Activated T-cell treated with anti-CD3 and anti-CD28 coated beads, Interleukin-2, amount 50 U/mL, for 4 hours (primary cell): ENCODE results near the gene PKMYT1. TPM values are rescaled to one million over a fixed set of nuclear protein-coding genes. Genes with fewer than 3 reads are reported as not detected.
A peak's percentile ranks its signal among the peaks of the same experiment; 100 is the strongest.

Experiments
- ATAC-seq, 2 donors: fragments of 200-7000 bp; cut with Tn5 transposase; one replicate each; pipeline ENCODE4 v1.10.0; 2021
- DNase-seq: peaks from one replicate; pipeline ENCODE4 v3.0.0-alpha.2; 2020
- H3K27me3 Mint-ChIP-seq: one replicate; pipeline ENCODE4 v1.8.0; 2021; ENCODE audit warnings: low read depth, mixed read lengths
- H3K36me3 Mint-ChIP-seq: one replicate; pipeline ENCODE4 v1.8.0; 2022; ENCODE audit warnings: mixed read lengths; ENCODE audit not compliant: insufficient read depth
- H3K4me1 Mint-ChIP-seq: one replicate; pipeline ENCODE4 v1.8.0; 2021; ENCODE audit warnings: low read depth, mixed read lengths
- H3K4me3 Mint-ChIP-seq: one replicate; pipeline ENCODE4 v1.8.0; 2021; ENCODE audit warnings: mild to moderate bottlenecking, moderate library complexity, mixed read lengths
- H3K9me3 Mint-ChIP-seq: one replicate; pipeline ENCODE4 v1.8.0; 2021; ENCODE audit warnings: mixed read lengths
- total RNA-seq, 3 donors: library from RNA; stranded (reverse); gene quantifications; one replicate each; pipeline ENCODE4 v1.2.1, GENCODE V29; 2021

The PKMYT1 gene
- total RNA-seq, 3 donors from 2014 or later, result 53.1 to 79.1 (median 66.0) TPM

DNA sequence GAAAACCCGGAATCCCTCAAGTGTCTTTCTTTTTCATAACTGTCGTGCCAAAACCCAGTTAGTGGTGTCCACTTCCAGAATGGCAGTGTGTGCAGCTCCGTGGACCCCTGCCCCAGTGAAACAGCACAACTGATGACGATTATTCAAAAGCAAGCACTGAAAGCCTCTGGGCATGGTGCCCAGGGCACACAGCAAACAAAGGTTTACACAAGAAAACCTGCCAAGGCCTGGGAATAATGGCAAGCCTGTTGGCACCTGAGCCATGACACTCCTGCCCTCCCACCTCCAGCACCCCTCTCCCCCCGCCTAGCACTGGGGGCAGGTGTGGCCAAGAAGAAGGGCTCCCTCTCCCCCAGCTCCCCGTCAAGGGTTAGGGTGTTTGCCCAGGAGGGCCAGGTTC lies 2.8 kb downstream of the PKMYT1 start:
- Mint-ChIP-seq H3K36me3 (no peaks in the 10 kb centered on the region), H3K9me3 (no peaks in the 10 kb centered on the region), H3K4me1 (peaks cover 10% of the 10 kb centered on the region), H3K27me3 (no peaks in the 10 kb centered on the region), H3K4me3 (no peak overlapping the region)
- ATAC-seq (no peak), DNase-seq (no peak)

GRCh38 chr16:2976673-2977072 lies 3.6 kb downstream of the PKMYT1 start:
- Mint-ChIP-seq H3K9me3 (no peaks in the 10 kb centered on the region), H3K4me3 (no peak overlapping the region), H3K36me3 (no peaks in the 10 kb centered on the region), H3K4me1 (peaks cover 11% of the 10 kb centered on the region), H3K27me3 (no peaks in the 10 kb centered on the region)
- no peak for DNase-seq
- no peak for ATAC-seq

DNA sequence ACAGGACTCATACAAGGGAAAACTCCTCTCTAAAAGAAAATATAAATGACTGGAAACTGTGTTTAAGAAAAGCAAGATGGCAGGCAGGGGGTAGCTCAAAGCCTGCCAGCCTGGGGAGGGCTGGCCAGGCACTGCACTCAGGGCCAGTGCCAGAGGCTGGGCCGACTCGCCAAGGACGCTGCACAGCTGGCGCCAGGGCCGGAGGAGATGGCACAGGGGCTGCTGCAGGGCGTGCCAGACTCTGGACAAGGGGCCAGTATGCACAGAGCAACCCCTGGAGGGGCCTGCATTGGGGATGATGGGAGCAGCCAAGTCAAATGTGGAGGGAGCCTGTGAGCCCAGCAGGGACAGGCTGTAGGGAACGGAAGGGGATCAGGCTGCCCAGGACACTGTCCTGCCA lies 4.0 kb downstream of the PKMYT1 start:
- no peaks in the 10 kb centered on the region for H3K9me3 Mint-ChIP-seq
- DNase-seq (no peak), ATAC-seq (no peak)
- peaks cover under 1% of the 10 kb centered on the region for H3K27me3 Mint-ChIP-seq
- no peak overlapping the region for H3K4me3 Mint-ChIP-seq
- H3K4me1 Mint-ChIP-seq, result peaks cover 8% of the 10 kb centered on the region
- H3K36me3 Mint-ChIP-seq, result no peaks in the 10 kb centered on the region

DNA sequence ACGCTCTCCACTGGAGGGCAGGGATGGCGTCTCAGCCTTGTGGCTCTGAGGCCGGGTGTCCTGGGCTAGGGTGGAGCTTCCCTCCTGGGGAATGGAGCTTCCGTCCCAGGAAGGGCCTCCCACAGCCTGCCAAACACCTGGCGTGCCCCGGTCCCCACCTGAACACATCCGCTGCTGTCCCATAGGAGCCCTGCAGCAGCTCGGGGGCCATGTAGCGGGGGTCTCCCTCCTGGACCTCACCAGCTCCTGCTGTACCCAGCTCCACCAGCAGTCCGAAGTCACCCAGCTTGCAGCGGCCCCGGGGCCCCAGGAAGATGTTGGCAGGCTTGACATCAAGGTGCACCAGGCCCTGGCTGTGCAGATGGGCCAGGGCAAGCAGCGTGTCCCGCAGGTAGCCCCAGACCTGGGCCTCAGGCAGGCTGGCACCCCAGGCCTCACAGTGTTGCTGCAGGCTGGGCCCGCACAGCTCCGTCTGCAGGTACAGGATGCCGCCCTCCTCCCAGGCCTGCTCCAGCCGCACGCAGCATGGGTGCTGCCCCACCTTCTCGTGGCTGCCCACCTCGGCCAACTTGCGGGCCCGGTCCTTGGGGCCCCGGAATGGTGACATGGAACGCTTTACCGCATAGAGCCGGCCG lies 5.0 kb downstream of the PKMYT1 start:
- DNase-seq, result no peak
- no peaks in the 10 kb centered on the region for H3K9me3 Mint-ChIP-seq
- no peak overlapping the region for H3K4me3 Mint-ChIP-seq
- H3K27me3 Mint-ChIP-seq, result peaks cover 3% of the 10 kb centered on the region
- no peaks in the 10 kb centered on the region for H3K36me3 Mint-ChIP-seq
- ATAC-seq, result no peak
- peaks cover 2% of the 10 kb centered on the region for H3K4me1 Mint-ChIP-seq

- Mint-ChIP-seq H3K4me3 (no peak overlapping the region), H3K9me3 (no peaks in the 10 kb centered on the region), H3K27me3 (peaks cover 3% of the 10 kb centered on the region), H3K4me1 (peaks cover 2% of the 10 kb centered on the region), H3K36me3 (no peaks in the 10 kb centered on the region)
- no peak for DNase-seq
- ATAC-seq, result no peak
Measured at GRCh38 chr16:2974319-2975056, 5.8 kb downstream of the PKMYT1 start.

GRCh38 chr16:2973605-2974318 lies 6.5 kb downstream of the PKMYT1 start:
- DNase-seq, result no peak
- Mint-ChIP-seq H3K27me3 (peaks cover 4% of the 10 kb centered on the region), H3K4me1 (peaks cover 2% of the 10 kb centered on the region), H3K36me3 (no peaks in the 10 kb centered on the region), H3K4me3 (no peak overlapping the region), H3K9me3 (no peaks in the 10 kb centered on the region)
- ATAC-seq, result no peak

DNA sequence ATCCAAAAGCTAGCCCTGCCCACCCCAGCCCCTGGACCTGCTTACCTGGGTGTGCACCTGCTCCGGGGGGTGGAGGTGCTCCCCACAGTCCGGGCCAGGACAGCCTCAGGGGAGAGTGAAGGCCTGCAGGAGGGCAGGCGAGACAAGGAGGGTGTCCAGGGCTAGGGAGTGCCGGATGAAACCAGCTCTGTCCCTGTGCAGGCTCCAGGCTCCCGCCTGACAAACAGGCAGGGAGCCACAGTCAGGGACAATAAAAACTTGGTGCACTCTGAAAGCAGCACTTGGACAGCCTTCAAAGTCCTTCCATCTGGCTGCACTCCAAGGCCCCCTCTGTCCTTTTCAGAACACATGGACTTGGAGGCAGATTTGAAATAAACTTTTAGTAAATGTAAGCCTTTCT lies 7.2 kb downstream of the PKMYT1 start:
- H3K4me3 Mint-ChIP-seq, result no peak overlapping the region
- DNase-seq (no peak), ATAC-seq (no peak)
- no peaks in the 10 kb centered on the region for H3K36me3 Mint-ChIP-seq
- H3K27me3 Mint-ChIP-seq, result peaks cover 11% of the 10 kb centered on the region
- no peaks in the 10 kb centered on the region for H3K9me3 Mint-ChIP-seq
- H3K4me1 Mint-ChIP-seq, result peaks cover 8% of the 10 kb centered on the region

- H3K4me3 Mint-ChIP-seq, result peak overlapping the region; percentile 15
- peaks cover 14% of the 10 kb centered on the region for H3K27me3 Mint-ChIP-seq
Measured at GRCh38 chr16:2971985-2972784, 8.1 kb downstream of the PKMYT1 start.

GRCh38 chr16:2971134-2971984 lies 8.9 kb downstream of the PKMYT1 start:
- peak overlapping the region; percentile 73 for H3K4me3 Mint-ChIP-seq
- no peaks in the 10 kb centered on the region for H3K36me3 Mint-ChIP-seq
- H3K27me3 Mint-ChIP-seq, result peaks cover 14% of the 10 kb centered on the region
- DNase-seq (no peak), ATAC-seq (no peak)
- H3K9me3 Mint-ChIP-seq, result no peaks in the 10 kb centered on the region
- H3K4me1 Mint-ChIP-seq, result peaks cover 11% of the 10 kb centered on the region

More at GRCh38 chr16:2971985-2972784, 8.1 kb downstream of the PKMYT1 start:
- Mint-ChIP-seq H3K9me3 (no peaks in the 10 kb centered on the region), H3K36me3 (no peaks in the 10 kb centered on the region), H3K4me1 (peaks cover 11% of the 10 kb centered on the region)
- ATAC-seq (no peak), DNase-seq (no peak)

DNA sequence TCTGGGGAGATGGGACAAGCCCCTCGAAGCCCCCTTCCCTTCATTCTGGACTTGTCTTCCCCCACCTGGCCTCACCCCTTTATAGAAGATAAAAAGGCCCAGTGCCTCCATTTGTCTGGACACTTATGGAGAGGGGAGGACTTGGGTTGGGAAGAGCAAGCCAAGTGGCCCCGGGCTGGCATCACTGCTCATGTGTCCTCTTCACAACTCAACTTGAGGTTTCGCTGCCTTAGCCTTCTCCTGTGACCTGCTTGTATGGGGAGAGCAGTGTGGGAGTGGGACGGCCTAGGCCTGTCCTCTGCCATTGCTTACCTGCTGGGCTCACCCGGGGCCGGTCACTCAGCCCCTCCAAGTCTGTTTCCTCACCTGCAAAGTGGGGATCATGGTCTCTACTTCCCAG lies 9.7 kb downstream of the PKMYT1 start:
- ATAC-seq (no peak), DNase-seq (no peak)
- no peaks in the 10 kb centered on the region for H3K9me3 Mint-ChIP-seq
- H3K27me3 Mint-ChIP-seq, result peaks cover 21% of the 10 kb centered on the region
- H3K36me3 Mint-ChIP-seq, result no peaks in the 10 kb centered on the region
- peaks cover 12% of the 10 kb centered on the region for H3K4me1 Mint-ChIP-seq
- peak overlapping the region; percentile 73 for H3K4me3 Mint-ChIP-seq

DNA sequence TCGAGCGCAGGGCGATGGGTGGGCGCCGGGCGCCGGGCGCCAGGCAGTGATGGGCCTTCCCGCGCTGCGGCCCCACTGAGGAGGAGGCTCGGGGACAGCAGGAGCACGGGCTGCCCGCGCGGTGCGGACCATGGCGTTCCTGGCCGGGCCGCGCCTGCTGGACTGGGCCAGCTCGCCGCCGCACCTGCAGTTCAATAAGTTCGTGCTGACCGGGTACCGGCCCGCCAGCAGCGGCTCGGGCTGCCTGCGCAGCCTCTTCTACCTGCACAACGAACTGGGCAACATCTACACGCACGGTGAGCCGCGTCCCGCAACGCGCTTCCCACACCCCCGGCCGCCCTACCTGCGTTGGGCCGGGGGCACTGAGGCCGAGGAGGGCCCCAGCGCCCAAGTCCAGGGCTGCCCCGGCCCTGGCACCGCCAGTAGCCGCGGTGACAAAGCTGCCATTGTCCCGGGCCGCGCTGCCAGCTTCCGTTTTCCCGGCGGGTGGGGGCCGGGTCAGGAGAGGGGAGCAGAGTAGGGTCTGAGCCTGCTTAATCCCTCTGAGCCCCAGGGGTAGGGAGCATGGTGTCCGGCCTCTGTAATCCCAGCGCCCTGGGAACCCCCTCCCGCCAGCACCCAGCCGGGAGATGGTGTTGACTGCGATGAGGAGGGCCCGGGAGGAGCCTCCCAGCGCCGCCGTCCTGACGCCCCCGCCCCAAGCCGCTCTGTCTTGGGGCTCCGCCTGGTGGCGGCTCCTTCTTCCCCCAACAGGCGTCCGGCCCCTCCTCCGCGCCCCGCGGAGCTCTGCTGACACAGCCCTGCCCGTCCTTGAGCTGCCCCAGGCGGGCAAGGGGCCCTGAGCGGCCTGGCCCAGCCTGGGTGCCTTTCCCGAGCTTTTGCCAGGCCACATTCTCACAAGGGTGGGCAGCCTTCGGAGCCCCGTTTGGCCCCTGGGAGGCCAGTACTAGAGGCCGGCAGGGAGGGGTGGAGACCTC lies 10.4 kb downstream of the PKMYT1 start:
- ATAC-seq (peak; percentile 68 to 69), DNase-seq (peak; percentile 60)
- Mint-ChIP-seq H3K36me3 (no peaks in the 10 kb centered on the region), H3K9me3 (no peaks in the 10 kb centered on the region), H3K4me1 (peaks cover 16% of the 10 kb centered on the region), H3K4me3 (peak overlapping the region; percentile 73), H3K27me3 (peaks cover 26% of the 10 kb centered on the region)

GRCh38 chr16:2968738-2969544 lies 11.3 kb downstream of the PKMYT1 start, which contains the start of gene PAQR4:
Gene PAQR4, plus strand, starts transcription at chr16:2969348. Its CDS starts 327 bp downstream, at chr16:2969675.
- H3K36me3 Mint-ChIP-seq, result no peaks in the 10 kb centered on the region
- peak within 1 kb of the TSS; percentile 73 for H3K4me3 Mint-ChIP-seq
- DNase-seq (peak; percentile 67), ATAC-seq (peak; percentile 76 to 78)
- H3K9me3 Mint-ChIP-seq, result no peaks in the 10 kb centered on the region
- H3K27me3 Mint-ChIP-seq, result peaks cover 29% of the 10 kb centered on the region
- peaks cover 19% of the 10 kb centered on the region for H3K4me1 Mint-ChIP-seq
